Lung (tissue), 12 donors: Measurements from ENCODE around the gene EXOC4. TPM values are rescaled to one million over a fixed set of nuclear protein-coding genes. Genes with fewer than 3 reads are reported as not detected.

Experiments used
- ATAC-seq: fragments of 200-7000 bp; cut with Tn5 transposase; one replicate; pipeline ENCODE4 v1.9.1; 2020; ENCODE audit warnings: moderate number of reproducible peaks; ENCODE audit not compliant: insufficient read depth, low FRiP score
- DNase-seq, 3 donors: peaks; one replicate each; pipeline ENCODE4 v3.0.0-alpha.2; 2013 to 2017
- H3K27ac ChIP-seq, 2 donors: one replicate each; pipeline ENCODE4 v1.5.1; 2013; ENCODE audit warnings: mild to moderate bottlenecking in 2 of 2, moderate library complexity in 2 of 2, control low read depth in 1 of 2, inconsistent platforms in 1 of 2, low read depth in 1 of 2, low read length in 1 of 2
- H3K27me3 ChIP-seq, 3 donors: one replicate each; pipeline ENCODE4 v1.5.1; 2013; ENCODE audit warnings: low read length in 2 of 3; ENCODE audit not compliant: control insufficient read depth in 3 of 3, insufficient read depth in 3 of 3
- H3K36me3 ChIP-seq, 4 donors: one replicate each; pipeline ENCODE4 v1.5.1; 2013; ENCODE audit warnings: low read length in 4 of 4, mild to moderate bottlenecking in 1 of 4, moderate library complexity in 1 of 4; ENCODE audit not compliant: control insufficient read depth in 4 of 4, insufficient read depth in 4 of 4
- H3K4me1 ChIP-seq, 5 donors: one replicate each; pipeline ENCODE4 v1.5.1; 2013; ENCODE audit warnings: low read length in 5 of 5, mild to moderate bottlenecking in 2 of 5, moderate library complexity in 1 of 5; ENCODE audit not compliant: control insufficient read depth in 5 of 5, insufficient read depth in 5 of 5
- H3K4me3 ChIP-seq: one replicate; pipeline ENCODE4 v1.5.1; 2013; ENCODE audit warnings: mild to moderate bottlenecking, control low read depth, moderate library complexity
- H3K9ac ChIP-seq, 2 donors: one replicate each; pipeline ENCODE4 v1.5.1; 2013; ENCODE audit warnings: low read length in 2 of 2, control low read depth in 1 of 2; ENCODE audit not compliant: insufficient read depth in 1 of 2
- H3K9me3 ChIP-seq, 4 donors: one replicate each; pipeline ENCODE4 v1.5.1; 2013; ENCODE audit warnings: low read length in 3 of 4, mild to moderate bottlenecking in 1 of 4, moderate library complexity in 1 of 4; ENCODE audit not compliant: control insufficient read depth in 4 of 4, insufficient read depth in 3 of 4
- WGBS, 2 donors: extraction: QIAGEN DNeasy Blood & Tissue Kit; methylation state at CpG; one replicate each; pipeline ENCODE4 v1.1.7; 2013; 5-methylcytosine and 5-hydroxymethylcytosine counted together
- polyA plus RNA-seq, 2 donors: library from polyadenylated mRNA; stranded (reverse); fragments of 200-250 nt; gene quantifications; one replicate each; pipeline ENCODE4 v1.2.1, GENCODE V29; 2013
- total RNA-seq, 2 donors: library from RNA; depleted of rRNA in 1 of 2; stranded (reverse); fragments of >200 nt in 1 of 2; gene quantifications; one replicate each; pipeline ENCODE4 v1.2.1, GENCODE V29; 2014 to 2021
- TF ChIP-seq, protein P1 (sequence below): IDR thresholded peaks from 2 replicates; pipeline ENCODE4 v1.5.1; 2012; ENCODE audit warnings: mild to moderate bottlenecking; ENCODE audit errors: control extremely low read depth, extremely low read depth
- donor health status: control.
- donor health status: control.
- donor health status: Bipolar disorder and iron deficiency.
- donor health status: healthy.
- donor health status: DM: yes; HTN: yes; CAD: no.

Gene EXOC4
- total and polyA plus RNA-seq, 4 donors: 10.3 to 232 (median 47.4) TPM

- Histone ChIP-seq H3K9ac (no peak overlapping the region), H3K4me3 (no peak overlapping the region), H3K4me1 (peaks cover 0 to 3% (median 0%) of the 10 kb centered on the region in 5 donors), H3K27ac (no peak overlapping the region), H3K9me3 (no peaks in the 10 kb centered on the region), H3K27me3 (no peaks in the 10 kb centered on the region), H3K36me3 (peaks cover 0 to 2% (median 0%) of the 10 kb centered on the region in 4 donors)
- TF ChIP-seq, protein P1, sequence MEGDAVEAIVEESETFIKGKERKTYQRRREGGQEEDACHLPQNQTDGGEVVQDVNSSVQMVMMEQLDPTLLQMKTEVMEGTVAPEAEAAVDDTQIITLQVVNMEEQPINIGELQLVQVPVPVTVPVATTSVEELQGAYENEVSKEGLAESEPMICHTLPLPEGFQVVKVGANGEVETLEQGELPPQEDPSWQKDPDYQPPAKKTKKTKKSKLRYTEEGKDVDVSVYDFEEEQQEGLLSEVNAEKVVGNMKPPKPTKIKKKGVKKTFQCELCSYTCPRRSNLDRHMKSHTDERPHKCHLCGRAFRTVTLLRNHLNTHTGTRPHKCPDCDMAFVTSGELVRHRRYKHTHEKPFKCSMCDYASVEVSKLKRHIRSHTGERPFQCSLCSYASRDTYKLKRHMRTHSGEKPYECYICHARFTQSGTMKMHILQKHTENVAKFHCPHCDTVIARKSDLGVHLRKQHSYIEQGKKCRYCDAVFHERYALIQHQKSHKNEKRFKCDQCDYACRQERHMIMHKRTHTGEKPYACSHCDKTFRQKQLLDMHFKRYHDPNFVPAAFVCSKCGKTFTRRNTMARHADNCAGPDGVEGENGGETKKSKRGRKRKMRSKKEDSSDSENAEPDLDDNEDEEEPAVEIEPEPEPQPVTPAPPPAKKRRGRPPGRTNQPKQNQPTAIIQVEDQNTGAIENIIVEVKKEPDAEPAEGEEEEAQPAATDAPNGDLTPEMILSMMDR: no peak
- ATAC-seq (no peak), DNase-seq (peak in 1 of 3 donors; percentile 8)
- 65 to 75% methylated on average over 4 of the region's 4 CpGs for WGBS, 2 donors
These were observed 330.1 kb downstream of the EXOC4 start for GRCh38 chr7:133582766-133583523.

DNA sequence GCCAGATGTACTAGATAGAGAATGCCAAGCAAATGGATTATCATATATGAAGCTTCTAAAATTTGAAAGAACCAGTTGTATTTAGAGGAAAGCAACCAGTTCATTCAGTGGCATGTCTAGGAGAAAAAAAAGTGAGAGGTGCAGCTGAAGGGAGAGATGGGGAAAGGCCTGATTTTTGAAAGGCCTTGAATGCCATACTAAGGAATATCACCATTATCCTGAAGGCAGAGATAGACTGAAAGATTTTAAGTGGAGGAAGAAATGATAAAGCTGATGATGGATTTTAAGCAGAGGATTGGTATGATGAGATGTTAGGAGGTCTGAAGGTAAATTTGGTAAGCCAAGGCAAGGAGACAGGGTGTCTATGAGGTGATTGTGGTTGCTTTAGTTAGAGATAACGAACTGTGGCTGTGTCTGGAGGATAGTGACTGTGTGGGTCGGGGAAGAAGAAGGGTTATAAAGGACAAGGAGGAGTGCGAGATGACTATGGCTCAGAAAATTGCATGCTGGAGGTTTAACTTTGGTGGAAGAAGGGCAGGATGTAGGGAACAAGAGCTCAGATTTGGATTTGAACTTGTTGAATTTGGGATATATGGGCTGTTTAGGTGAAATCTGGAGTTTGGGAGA is 330.8 kb downstream of the EXOC4 start:
- peaks cover 0 to 3% (median 0%) of the 10 kb centered on the region in 5 donors for H3K4me1 ChIP-seq
- TF ChIP-seq, protein P1: no peak
- H3K27ac ChIP-seq: no peak overlapping the region
- no peak for ATAC-seq
- no peaks in the 10 kb centered on the region for H3K9me3 ChIP-seq
- no peak overlapping the region for H3K4me3 ChIP-seq
- WGBS, 2 donors: 96 to 99% methylated on average over 3 of the region's 3 CpGs
- no peak for DNase-seq
- H3K36me3 ChIP-seq: peaks cover 0 to 2% (median 0%) of the 10 kb centered on the region in 4 donors
- H3K27me3 ChIP-seq: no peaks in the 10 kb centered on the region
- no peak overlapping the region for H3K9ac ChIP-seq

DNA sequence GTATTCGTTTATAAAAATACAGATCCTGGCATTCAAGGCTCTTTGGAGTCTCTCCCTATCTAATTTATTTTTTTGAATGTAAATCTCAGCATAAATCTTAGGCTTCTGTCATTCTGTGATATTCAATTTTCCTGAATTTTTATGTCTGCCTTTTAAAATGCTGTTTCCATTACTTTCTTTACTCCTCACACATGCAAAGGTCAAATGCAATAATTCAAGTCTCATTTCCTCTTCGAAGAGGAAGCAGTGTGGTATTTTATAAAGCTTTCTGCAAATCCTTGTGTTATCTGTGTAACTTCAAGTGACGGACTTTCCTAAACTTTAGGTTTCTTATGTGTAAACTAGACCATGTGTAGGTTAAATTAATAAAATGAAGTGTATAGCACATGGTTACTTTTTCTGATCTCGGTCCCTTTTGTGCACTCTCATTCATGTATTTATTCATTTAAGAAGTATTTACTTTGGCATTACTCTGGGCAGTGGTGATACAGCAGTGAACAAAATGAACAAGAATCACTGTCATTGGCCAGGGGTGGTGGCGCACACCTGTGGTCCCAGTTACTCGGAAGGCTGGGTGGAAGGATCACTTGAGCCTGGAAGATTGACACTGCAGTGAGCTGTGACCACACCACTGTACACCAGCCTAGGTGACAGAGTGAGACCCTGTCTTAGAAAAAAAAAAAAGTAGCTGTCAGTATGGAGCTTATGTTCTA is 332.2 kb downstream of the EXOC4 start:
- DNase-seq (no peak), ATAC-seq (no peak)
- Histone ChIP-seq H3K27me3 (no peaks in the 10 kb centered on the region), H3K9me3 (no peaks in the 10 kb centered on the region), H3K9ac (no peak overlapping the region), H3K4me1 (peaks cover 0 to 3% (median 0%) of the 10 kb centered on the region in 5 donors), H3K4me3 (no peak overlapping the region), H3K36me3 (peaks cover 0 to 2% (median 1%) of the 10 kb centered on the region in 4 donors), H3K27ac (no peak overlapping the region)
- TF ChIP-seq, protein P1: no peak
- WGBS, 2 donors: 68 to 73% methylated on average over 6 of the region's 6 CpGs
